Mesothelial cell of epicardium (in vitro differentiated cells): ENCODE results near the gene NSUN3. TPM values are rescaled to one million over a fixed set of nuclear protein-coding genes. Genes with fewer than 3 reads are reported as not detected.
"Not testable (repeated sequence)": the region's sequence is repeated elsewhere in the genome, so short reads cannot be mapped to it uniquely, and the experiment has no call there.

ENCODE experiments used
- DNase-seq, 2 experiments: peaks; one replicate each; pipeline ENCODE4 v3.0.0; 2021; ENCODE audit warnings: low spot score in 2 of 2; ENCODE audit not compliant: unreplicated experiment in 2 of 2
- H3K27ac Mint-ChIP-seq: 2 replicates; pipeline ENCODE4 v1.8.0; 2021; ENCODE audit warnings: mixed read lengths
- H3K27me3 Mint-ChIP-seq: 2 replicates; pipeline ENCODE4 v1.8.0; 2021; ENCODE audit warnings: low read depth, mixed read lengths
- H3K36me3 Mint-ChIP-seq: 2 replicates; pipeline ENCODE4 v1.8.0; 2021; ENCODE audit warnings: mixed read lengths
- H3K4me1 Mint-ChIP-seq: 2 replicates; pipeline ENCODE4 v1.8.0; 2021; ENCODE audit warnings: mixed read lengths
- H3K4me3 Mint-ChIP-seq: 2 replicates; pipeline ENCODE4 v1.8.0; 2021; ENCODE audit warnings: mild to moderate bottlenecking, moderate library complexity, mixed read lengths
- H3K9me3 Mint-ChIP-seq: 2 replicates; pipeline ENCODE4 v1.8.0; 2021; ENCODE audit warnings: mixed read lengths
- total RNA-seq: library from RNA; stranded (reverse); gene quantifications from 3 replicates; pipeline ENCODE4 v1.2.1, GENCODE V29; 2021
- TF ChIP-seq, protein P1 (sequence below): fragments of 200-600 bp; sonication (generic); IDR thresholded peaks from one replicate; pipeline ENCODE4 v1.5.0; 2021; ENCODE audit warnings: antibody characterized with exemption; ENCODE audit not compliant: unreplicated experiment

The NSUN3 gene
- total RNA-seq, 1 donor from 2014 or later: 16.8 TPM

DNA sequence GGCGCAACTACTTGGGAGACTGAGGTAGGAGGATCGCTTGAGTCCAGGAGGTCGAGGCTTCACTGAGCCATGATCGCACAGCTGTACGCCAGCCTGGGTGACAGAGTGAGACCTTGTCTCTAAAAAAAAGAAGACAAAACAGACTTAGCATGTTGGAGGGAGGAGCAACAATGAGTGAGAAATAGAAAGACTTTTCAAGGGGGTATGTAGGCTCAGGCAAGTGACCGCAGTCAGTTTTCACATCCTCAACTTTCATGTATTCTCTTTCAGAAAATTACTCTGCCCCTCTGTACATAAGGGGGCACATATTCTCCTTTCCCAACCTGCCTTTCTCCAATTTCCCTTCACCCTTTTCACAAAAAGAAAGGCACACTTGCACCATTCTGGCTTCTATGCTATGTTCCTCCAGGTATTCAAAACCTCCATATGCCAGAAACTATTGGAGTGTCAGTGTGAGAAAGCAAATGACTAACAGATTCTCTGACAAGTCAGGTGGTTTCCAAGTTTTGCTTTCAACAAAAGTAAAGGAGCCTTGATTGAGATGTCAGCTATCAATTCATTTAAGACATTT is 7.6 kb downstream of the NSUN3 start:
- peaks cover 45% of the 10 kb centered on the region for H3K36me3 Mint-ChIP-seq
- no peak overlapping the region for H3K4me3 Mint-ChIP-seq

DNA sequence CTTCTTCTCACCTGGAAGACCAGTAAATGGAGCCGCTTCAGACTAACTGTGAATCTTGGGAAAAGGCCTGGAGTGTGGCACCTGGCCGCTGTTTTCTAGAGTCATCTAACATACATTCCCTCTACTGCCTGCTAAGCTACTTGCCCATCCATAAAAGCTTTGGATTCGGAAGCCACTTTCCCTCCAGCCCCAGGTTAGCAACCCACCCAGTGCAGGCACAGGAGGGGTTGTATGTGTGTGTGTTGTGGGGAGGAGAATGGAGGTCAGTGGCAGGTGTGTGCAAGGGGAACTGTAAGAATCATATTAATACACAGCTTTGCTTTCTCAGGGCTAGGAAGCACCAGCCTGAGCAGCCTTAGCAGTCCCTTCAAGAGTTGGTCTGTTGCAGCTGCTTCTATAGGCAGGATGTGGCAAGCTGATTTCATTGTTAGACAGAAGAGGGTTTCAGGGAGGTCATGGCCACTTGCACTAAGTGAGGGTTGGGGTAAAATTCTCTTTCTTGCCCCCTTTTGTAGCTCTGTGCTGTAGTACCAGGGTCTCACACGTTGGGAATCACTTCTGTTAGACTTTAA is 8.9 kb downstream of the NSUN3 start:
- Mint-ChIP-seq H3K27me3 (no peaks in the 10 kb centered on the region), H3K9me3 (peaks cover 19% of the 10 kb centered on the region), H3K4me3 (no peak overlapping the region), H3K4me1 (peaks cover 1% of the 10 kb centered on the region), H3K27ac (no peak overlapping the region), H3K36me3 (peaks cover 50% of the 10 kb centered on the region)
- no peak for DNase-seq
- TF ChIP-seq, protein P1, sequence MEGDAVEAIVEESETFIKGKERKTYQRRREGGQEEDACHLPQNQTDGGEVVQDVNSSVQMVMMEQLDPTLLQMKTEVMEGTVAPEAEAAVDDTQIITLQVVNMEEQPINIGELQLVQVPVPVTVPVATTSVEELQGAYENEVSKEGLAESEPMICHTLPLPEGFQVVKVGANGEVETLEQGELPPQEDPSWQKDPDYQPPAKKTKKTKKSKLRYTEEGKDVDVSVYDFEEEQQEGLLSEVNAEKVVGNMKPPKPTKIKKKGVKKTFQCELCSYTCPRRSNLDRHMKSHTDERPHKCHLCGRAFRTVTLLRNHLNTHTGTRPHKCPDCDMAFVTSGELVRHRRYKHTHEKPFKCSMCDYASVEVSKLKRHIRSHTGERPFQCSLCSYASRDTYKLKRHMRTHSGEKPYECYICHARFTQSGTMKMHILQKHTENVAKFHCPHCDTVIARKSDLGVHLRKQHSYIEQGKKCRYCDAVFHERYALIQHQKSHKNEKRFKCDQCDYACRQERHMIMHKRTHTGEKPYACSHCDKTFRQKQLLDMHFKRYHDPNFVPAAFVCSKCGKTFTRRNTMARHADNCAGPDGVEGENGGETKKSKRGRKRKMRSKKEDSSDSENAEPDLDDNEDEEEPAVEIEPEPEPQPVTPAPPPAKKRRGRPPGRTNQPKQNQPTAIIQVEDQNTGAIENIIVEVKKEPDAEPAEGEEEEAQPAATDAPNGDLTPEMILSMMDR: no peak

More for the DNA sequence above, 7.6 kb downstream of the NSUN3 start:
- DNase-seq: no peak
- peaks cover 19% of the 10 kb centered on the region for H3K9me3 Mint-ChIP-seq
- TF ChIP-seq, protein P1: no peak
- H3K27ac Mint-ChIP-seq: no peak overlapping the region
- H3K27me3 Mint-ChIP-seq: no peaks in the 10 kb centered on the region
- peaks cover 3% of the 10 kb centered on the region for H3K4me1 Mint-ChIP-seq

DNA sequence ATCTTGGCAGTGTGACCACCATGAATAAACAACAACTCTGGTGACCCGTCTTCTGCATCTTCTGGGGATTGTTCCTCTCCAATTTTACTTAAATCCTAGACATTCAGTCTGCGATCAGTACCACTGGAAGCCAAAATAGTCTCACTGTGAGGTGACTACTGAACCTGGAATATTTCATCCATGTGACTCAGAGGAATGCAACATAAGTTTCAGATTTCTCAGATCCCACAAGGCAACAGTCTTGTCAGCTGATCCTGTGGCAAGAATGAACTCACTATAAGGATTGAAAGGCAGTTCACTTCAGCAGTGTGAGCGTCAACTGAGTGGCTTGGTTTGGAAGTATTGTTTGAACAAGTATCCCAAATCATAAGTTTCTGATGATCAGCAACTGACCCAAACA is 13.2 kb downstream of the NSUN3 start:
- Mint-ChIP-seq H3K4me1 (peaks cover 2% of the 10 kb centered on the region), H3K27ac (no peak overlapping the region), H3K27me3 (no peaks in the 10 kb centered on the region), H3K36me3 (peaks cover 63% of the 10 kb centered on the region), H3K4me3 (no peak overlapping the region), H3K9me3 (peaks cover 24% of the 10 kb centered on the region)
- DNase-seq: no peak
- TF ChIP-seq, protein P1: no peak

DNA sequence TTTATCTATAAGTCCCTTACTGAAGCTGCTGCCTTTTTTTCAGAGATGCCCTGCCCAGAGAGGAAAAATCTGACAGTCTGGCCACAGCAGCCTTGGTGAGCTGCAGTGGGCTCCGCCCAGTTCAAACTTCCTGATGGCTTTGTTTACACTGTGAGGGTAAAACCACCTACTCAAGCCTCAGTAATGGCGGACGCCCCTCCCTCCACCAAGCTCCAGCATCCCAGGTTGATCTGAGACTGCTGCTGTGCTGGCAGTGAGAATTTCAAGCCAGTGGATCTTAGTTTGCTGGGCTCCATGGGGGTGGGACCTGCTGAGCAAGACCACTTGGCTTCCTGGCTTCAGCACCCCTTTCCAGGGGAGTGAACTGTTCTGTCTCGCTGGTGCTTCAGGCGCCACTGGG is 17.7 kb downstream of the NSUN3 start:
- not testable (repeated sequence) for DNase-seq, H3K27ac Mint-ChIP-seq, H3K4me3 Mint-ChIP-seq, H3K4me1 Mint-ChIP-seq, H3K27me3 Mint-ChIP-seq, H3K9me3 Mint-ChIP-seq
- H3K36me3 Mint-ChIP-seq: peaks cover 32% of the 10 kb centered on the region

DNA sequence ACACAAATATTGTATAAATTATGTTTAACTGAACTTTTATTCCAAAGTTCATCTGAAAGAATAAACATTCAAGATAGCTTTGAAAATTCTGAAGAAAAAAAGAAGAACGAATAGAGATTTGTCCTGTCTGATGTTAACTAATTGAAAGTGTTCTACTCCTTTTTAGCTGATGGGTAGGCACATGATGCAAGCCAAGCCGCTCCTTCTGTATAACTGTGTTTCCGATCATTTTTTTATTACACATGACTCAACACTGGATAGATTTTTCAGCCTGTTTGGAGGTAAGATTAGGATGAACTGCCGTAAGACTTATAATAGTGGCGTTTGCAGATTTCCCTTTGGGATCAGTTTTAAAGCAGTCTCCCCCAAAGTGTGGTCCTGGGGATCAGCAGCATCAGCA is 19.0 kb downstream of the NSUN3 start:
- H3K4me1 Mint-ChIP-seq: peaks cover 5% of the 10 kb centered on the region
- peaks cover 24% of the 10 kb centered on the region for H3K36me3 Mint-ChIP-seq
- TF ChIP-seq, protein P1: no peak
- no peak overlapping the region for H3K27ac Mint-ChIP-seq
- H3K27me3 Mint-ChIP-seq: no peaks in the 10 kb centered on the region
- peaks cover 8% of the 10 kb centered on the region for H3K9me3 Mint-ChIP-seq
- H3K4me3 Mint-ChIP-seq: no peak overlapping the region
- no peak for DNase-seq

DNA sequence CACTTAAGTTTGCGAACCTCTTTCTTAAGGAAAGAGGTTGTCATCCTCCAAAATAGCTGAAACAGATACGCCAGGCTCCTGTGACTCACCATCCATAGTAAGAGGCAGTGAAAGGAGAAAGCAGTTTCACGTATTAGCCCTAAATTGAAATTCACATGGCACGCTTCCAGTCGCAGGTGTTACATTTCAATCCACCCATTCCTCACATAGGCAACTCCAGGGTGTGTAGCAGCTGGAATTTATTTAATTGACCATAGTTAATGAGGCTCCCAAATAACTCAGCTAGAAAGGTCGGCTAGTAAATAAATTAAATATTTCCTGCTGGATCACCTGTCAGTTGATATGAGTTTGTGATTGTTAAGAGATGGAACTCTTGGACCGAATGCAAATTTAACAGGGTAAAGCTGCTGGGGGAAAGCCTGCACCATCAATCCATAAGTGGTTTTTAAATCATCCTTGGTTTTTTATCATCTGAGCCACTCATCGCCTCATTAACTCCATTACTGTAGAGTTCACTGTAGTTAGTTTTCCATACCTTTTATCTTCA is 19.6 kb downstream of the NSUN3 start:
- no peak overlapping the region for H3K4me3 Mint-ChIP-seq
- H3K27me3 Mint-ChIP-seq: no peaks in the 10 kb centered on the region
- H3K27ac Mint-ChIP-seq: no peak overlapping the region
- peaks cover 8% of the 10 kb centered on the region for H3K9me3 Mint-ChIP-seq
- peaks cover 19% of the 10 kb centered on the region for H3K36me3 Mint-ChIP-seq
- TF ChIP-seq, protein P1: no peak
- no peak for DNase-seq
- peaks cover 5% of the 10 kb centered on the region for H3K4me1 Mint-ChIP-seq
